Raji (cell line): ENCODE measurements around the gene SCRN2.
A peak's percentile ranks its signal among the peaks of the same experiment; 100 is the strongest.

ENCODE experiments used
- POLR2A ChIP-seq: IDR thresholded peaks from 2 replicates; pipeline ENCODE4 v1.6.1; 2011; ENCODE audit warnings: low read depth, low read length, control low read depth; ENCODE audit not compliant: insufficient read depth

Gene SCRN2

DNA sequence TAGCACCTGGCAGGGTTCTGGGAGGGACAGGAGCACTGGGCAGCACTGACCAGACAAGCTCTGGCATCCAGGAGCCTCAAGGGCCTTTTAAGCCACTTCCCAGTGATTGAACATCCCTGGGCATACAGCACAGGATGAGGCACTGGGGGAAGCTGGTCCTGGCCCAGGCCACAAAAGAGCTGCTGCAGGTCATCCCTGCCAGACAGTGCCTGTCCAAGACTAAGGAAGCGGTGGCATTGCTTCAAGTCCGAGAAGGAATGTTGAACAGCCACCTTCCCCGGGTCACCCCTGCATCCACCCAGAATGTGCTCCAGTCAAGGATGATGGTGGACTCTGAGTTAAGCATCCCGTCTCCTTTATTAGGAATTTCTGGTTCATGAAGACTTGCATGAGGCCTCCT, 18.3 kb downstream of the SCRN2 start:
- TF ChIP-seq POLR2A: no peak

DNA sequence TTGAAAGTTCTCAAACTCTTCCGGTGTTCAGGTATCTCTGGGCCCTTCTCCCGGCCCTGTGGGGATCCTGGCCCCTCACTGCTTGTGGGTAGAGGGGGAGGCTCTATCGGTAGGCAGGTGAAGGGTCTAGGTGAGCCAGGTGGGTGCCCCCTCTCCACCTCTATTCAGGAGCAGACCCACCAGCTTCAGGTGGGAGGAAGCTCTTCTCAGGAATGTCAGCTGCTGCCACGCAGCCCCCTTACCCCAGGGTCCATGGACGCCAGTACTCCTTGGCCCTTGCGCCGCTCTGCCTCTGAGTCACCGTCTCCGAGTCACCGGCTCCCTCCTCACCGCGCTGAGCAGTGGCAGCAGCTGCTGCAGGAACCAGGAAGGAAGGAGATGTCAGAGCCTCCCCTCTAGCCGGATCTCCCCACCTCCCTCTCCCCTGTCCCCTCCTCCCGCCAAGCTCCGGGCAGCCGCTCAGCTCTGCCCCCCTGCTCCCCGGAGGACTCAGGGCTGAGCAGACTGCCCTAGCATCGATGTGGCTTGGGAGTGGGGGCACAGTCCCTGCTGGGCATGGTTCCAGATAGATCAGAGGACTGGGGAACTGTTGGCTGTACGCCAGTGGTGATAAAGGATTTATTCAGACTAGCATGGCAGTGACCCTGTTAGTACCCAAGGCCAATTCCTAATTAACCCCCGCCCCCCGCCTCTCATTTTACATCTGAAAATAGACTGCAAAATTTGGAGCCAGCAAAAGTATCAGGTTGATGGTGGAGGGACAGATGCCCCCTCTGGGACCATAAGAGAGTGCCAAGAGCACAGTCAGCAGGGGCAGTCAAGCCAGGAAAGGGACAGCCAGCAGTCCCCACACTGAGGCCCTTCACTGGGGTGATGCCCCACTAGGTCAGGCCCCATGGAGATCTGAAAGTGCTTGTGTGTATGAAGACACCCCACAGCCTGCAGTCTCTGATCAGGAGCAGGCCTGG, 19.4 kb downstream of the SCRN2 start, which contains the start of gene OSBPL7:
OSBPL7 (minus strand) TSS at position 371 of the 968 bp plus-strand sequence. CDS start 1,516 bp downstream, outside the sequence.
- peak; percentile 92 for TF ChIP-seq POLR2A

DNA sequence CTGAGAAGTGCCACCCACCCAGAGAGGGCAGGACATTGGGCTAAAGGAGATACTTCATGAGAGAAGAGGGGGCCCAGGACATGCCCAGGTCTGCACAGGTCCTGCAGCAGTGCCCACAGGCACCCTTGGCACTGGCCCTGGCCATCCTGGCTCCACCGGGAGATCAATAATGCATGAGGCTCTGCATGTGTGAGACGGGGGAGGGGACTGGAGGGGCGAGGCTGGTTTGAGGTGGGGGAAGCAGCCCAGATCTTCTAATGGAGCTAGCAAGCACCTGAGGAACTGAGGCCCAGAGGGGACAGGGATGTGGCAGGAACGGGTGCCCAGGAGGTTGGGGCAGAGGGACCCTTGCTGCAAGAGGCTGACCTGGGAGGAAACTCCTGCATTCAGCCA, 20.0 kb downstream of the SCRN2 start:
- no peak for TF ChIP-seq POLR2A

DNA sequence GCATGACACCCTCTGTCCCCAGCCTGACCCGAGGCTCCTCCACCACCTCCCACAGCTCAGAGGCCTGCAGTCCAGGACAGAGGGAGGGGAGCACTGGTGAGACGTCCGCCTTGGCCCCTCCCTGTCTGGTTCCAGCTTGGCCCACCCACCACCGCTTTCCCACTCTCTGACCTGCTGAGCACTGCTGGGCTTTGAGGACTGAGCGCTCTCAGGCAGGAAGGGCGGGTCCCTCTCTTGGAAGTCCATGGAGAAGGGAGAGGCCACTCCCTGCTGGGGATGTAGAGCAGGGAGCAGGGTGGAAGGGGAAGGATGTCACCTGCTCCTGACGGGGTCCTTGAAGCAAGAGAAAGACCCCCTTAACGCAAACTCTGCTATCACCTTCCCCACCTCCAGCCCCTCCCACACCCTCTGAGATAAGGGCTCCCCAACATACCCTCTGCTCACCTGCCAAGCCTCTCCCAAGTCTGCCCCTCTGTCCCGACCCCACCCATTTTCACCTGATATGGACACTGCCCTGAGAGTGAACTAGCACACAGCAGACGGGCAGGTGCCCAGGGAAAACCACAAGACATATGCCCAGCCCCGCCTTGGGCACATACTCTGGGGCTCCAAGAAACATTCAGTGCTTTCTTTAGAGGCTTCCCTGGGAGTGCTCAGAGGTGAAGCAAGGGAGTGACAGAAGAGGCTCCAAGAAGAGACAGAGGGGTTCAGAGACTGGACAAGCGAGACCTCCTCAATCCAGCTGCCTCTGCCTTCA, 20.9 kb downstream of the SCRN2 start:
- no peak for TF ChIP-seq POLR2A

DNA sequence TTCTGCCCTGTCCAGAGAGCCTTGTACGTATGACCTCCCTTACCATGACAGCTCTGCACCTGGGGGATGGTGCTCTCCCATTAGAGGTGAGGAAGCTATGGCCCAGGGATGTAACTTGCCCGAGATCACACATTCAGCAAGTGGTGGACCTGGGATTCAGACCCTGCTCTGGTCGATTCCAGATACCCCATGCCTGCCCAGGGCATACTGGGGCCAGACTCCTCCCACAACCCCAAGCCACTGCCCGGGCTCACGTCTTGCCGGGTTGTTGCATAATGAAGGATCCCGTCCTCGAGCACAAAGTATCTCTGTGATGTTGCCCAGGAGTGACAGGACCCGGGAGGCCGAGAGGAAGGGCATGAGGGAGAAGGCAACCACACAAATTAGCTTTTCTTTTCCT, 21.6 kb downstream of the SCRN2 start:
- no peak for TF ChIP-seq POLR2A

DNA sequence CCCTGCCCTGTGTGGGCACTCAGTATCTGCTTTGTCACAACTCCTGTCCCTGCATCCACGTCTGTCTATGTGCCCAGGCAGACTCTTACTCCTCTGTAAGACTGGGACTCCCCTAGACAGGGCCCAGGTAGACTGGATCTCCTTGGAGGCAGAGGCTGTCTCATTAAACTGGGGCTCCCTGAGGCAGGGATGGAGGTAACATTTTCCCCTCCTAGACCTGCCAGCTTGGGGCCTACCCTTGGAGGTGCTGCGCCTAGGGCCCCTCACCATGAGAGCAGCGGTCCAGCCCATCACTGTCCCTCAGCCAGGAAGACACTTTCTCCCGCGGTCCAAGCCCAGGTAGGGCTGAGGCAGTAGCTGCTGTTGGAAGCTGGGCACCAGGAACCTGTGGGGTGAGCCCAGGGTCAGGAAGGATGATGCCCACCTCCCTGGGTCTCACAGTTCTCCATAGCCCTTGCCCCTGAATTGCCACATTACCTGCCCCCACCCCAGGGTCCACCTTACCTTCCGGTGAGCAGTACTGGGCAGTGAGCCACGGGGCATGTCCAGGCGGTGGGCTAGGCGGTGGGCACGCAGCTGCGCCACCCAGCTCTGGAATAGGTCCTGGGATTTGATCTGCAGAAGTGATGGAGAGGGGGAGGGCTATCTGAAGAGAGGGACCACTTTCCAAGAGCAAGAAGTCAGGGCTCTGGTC, 22.9 kb downstream of the SCRN2 start:
- TF ChIP-seq POLR2A: no peak

DNA sequence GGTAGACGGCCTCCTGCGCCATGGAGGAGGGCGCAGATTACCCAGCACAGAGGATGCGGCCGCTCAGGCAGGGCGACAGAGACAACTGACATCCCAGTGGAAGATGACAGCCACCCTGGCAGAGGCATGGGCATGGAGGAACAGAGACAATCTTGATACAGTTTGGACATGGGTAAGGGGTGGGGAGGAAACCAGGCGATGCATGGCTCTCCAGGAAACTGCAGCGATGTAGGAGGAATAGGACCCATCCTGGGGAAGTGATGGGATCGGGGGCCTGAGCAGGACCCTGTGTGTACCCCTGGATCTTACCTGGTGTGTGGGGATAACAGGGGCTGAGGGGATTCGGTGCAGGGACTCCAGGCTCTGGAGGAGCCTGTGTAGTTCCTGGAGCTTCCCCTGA, 24.1 kb downstream of the SCRN2 start:
- TF ChIP-seq POLR2A: no peak

DNA sequence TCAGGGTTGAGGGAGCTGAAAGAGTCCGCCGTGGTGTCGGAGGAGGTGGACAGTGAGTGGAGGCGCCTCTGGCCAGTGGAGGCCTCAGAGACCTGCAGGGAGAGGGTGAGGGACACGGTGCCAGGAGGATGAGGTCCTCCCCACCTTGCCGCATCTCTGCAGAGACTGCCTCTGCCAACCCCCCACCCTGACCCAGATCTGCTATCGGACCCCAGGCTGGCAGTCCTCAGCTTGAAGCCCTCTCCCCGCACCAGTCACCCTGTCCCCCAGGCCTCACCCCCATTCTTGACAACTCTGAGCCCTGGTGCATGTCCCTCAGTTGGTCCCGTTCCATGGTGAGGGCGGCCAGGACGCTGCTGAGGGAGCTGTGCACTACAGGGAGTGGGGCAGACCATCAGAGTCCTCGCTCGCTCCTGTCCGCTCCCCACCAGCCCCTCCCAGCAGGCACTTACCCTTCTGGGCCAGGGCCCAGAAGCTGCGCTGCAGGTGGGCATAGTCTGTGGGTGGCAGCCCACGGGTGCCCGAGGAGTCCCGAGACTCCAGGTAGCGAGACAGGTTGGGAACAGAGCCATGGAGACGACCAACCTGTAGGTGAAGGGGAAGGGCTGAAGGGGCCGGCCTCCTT, 24.9 kb downstream of the SCRN2 start:
- no peak for TF ChIP-seq POLR2A

DNA sequence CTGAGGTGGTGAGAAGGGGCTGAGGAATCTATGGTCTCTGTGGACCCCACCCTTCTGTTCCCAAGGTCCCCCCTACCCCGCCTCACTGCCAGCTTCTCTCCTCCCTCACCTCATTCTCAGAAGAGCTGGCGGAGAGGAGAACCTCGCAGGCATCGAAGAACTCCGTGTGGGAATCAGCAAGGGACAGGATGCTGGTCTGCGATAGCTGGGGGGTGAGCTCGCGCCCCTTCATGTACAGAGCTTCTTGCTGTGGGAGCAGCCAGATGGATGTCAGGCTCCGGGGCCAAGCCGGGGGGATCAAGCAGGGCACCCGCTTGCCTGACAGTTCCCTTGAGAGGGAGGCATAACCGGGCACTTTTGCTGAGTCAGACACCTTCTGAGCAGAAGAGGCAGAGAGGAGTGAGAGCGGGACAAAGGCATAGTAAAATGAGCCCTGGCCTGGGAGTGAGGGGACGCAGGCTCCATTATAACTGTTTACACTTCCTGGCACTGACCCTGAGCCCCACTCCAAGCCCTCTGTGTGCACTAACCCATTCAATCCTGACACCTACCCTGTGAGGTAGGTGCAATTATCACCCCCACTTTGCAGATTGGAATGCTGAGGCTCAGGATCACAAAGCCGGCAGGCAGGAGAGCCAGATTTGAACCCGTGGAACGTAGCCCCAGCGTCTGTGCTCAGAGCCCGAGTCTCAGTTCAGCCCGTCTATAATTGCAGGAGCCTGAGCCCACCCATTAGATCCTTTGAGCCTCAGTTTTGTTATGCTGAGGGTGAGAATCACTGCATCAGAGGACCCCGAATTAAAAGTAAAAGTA, 25.8 kb downstream of the SCRN2 start:
- TF ChIP-seq POLR2A: no peak

DNA sequence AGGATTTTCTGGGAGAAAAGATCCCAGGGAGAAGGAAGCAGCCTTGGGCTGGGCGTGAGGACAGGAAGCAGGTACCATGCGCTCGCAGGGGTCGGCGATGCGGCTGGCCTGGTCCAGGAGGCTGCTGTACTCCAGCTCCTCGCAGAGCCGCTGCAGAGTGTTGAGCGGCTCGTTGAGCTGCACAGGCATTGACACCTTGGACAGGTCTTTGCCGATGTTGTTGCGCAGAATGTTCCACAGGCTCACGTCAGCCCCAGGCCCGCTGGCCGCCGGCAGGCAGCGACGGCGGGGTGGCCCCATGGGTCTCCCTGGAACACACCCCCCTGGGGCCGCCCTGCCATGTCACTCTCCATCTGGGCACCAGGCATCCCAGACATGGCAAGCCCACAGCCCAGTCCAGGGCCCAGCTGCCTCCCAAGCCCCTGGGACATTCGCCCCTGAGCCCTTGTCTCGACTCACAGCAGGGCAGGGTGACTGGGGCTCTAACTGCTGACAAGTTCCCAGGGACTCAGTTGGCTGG, 27.5 kb downstream of the SCRN2 start:
- no peak for TF ChIP-seq POLR2A

DNA sequence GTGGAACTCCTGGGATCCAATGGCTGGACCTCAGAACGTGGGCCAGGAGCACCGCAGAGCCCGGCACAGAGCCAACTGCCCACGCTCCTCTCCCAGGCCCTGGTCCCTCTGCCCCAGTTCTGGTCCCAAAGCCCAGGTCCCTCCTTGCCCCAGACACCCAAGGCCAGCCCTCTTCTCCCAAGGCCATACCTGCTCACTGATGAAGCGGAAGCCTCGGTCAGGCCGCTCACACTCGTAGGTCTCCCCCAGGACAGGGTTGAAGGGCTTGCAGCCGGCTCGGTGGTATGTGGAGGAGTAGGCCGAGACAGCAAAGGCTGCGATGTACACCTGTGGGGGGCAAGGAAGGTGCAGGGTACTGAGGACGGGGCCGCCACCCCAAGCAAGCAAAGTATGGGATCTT, 28.0 kb downstream of the SCRN2 start:
- no peak for TF ChIP-seq POLR2A

DNA sequence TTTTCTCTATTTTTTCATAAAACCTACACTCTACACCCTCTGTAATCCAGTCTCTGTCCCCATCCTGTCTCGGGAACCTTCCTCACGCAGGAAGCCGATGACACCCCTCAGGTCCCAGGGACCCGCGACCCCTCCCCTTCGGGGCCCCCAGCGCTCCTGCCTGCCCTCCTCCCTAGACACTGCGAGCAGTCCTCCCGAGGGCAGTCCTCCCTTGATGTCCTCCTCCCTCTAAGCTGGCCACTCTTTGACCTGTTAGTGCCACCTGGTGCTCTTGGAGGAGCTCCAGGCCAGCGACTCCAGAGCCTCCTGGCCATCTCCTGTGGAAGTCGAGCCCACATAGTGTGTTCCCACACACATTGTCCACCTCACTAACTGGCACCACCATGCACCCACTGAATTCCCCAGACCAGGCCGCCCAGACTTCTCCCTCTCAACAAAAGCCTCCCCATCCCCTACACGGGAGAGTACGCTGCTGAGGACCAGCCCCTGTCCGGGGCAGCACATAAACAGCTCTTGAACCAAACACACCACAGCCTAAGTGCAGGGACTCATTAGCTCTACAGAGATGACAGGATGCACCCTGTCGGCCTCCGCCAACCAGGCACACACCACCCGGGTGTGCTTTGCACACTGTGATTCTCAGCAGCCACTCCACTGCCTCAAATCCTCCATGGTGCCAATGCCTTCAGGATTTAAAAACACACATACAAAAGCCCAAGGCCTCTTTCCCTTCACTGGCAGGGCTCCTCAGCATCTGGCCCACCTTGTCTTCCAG, 28.7 kb downstream of the SCRN2 start:
- TF ChIP-seq POLR2A: no peak

DNA sequence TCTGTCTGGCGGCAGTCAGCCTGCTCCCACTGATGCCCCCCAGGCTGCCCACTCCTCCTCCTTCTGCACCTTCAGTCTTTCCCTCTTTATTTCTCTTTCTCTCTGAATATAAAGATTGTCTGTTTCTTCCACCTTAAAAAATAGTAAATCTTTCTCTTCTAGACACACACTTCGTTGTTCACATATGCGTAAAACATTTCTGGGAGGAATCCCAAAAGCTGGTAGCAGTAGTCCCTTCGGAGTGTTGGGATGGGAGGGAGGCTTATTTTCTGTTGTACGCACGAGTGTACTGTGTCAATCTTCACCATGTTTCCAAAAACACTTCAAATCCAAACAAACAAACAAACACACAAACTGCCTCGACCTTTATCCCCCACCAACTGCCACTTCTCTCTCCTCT, 29.4 kb downstream of the SCRN2 start:
- TF ChIP-seq POLR2A: no peak
